Right lobe of liver (tissue), 4 donors: ENCODE results near the gene MYLK2.

Source experiments
- CTCF ChIP-seq, 4 donors: fragments of 200-600 bp in 3 of 4; fragments of 450-650 bp in 1 of 4; IDR thresholded peaks; one replicate each; pipeline versions ENCODE4 v1.5.1 to v1.8.0; 2016 to 2022; ENCODE audit warnings: antibody characterized with exemption in 4 of 4, mild to moderate bottlenecking in 2 of 4
- POLR2A ChIP-seq: fragments of 450-650 bp; IDR thresholded peaks from one replicate; pipeline ENCODE4 v1.6.1; 2017; ENCODE audit warnings: antibody characterized with exemption, mild to moderate bottlenecking
- donor health status: DM: no; HTN: no; CAD: no.
- donor health status: DM: no; HTN: no; CAD: no.
- donor health status: DM: no; HTN: yes; CAD: no.

DNA sequence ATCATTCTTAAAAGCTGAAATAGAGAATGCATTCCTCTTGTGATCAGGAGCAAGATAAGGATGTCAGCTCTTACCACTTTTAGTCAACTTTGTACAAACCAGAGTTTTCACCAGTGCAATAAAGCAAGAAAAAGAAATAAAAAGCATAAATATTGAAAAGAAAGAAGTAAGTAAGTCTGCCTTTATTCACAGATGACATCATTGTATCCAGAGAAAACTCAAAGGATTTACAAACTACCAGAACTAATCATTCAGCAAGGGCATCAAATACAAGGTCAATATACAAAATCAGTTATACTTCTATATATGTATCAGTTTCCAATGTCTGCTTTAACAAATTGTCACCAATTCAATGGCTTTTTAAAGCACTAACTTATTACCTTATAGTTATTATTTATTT lies 64.7 kb downstream of the MYLK2 start:
- TF ChIP-seq CTCF (IDR thresholded peaks at IDR 0.05) = no peak
- no peak for TF ChIP-seq POLR2A
